OCI-LY7 (cell line): Measurements from ENCODE around the gene KSR1. TPM values are rescaled to one million over a fixed set of nuclear protein-coding genes. Genes with fewer than 3 reads are reported as not detected.

Source experiments
- BruUV-seq: library from RNA; stranded (reverse); fragments of 400-500 nt; replicated peaks from 2 replicates; lab custom pipeline; 2021; lab: Mats Ljungman, UMichigan
- CTCF ChIA-PET: fragments of 300-600 bp; sonication (Branson Sonifier 250); formaldehyde crosslinking; loops from one replicate; lab custom pipeline; 2022; ENCODE audit warnings: antibody characterized with exemption; ENCODE audit not compliant: unreplicated experiment; lab: Charles Lee
- POLR2A ChIA-PET: fragments of 300-600 bp; sonication (Branson Sonifier 250); formaldehyde crosslinking; loops from one replicate; lab custom pipeline; 2022; ENCODE audit warnings: antibody characterized with exemption; lab: Charles Lee
- DNase-seq: peaks from one replicate; pipeline ENCODE4 v3.0.0-alpha.2; 2015; ENCODE audit warnings: low spot score
- H2AFZ ChIP-seq: fragments of 200-600 bp; sonication (generic), shearing (Covaris generic); 2 replicates; pipeline ENCODE4 v1.6.1; 2014; ENCODE audit warnings: mild to moderate bottlenecking, antibody characterized with exemption, low read length, moderate library complexity
- H3K27ac ChIP-seq: fragments of 200-600 bp; sonication (generic); 2 replicates; pipeline ENCODE4 v1.5.1; 2014; ENCODE audit warnings: mixed run types, low read depth, mild to moderate bottlenecking, moderate library complexity, low read length, inconsistent platforms; ENCODE audit not compliant: poor library complexity, severe bottlenecking
- H3K36me3 ChIP-seq: fragments of 200-600 bp; sonication (generic); 2 replicates; pipeline ENCODE4 v1.6.1; 2014; ENCODE audit warnings: mild to moderate bottlenecking, antibody characterized with exemption, low read length, moderate library complexity, mixed read lengths; ENCODE audit not compliant: insufficient read depth
- H3K4me1 ChIP-seq: fragments of 200-600 bp; sonication (generic); 2 replicates; pipeline ENCODE4 v1.5.1; 2014; ENCODE audit warnings: mild to moderate bottlenecking, low read length; ENCODE audit not compliant: insufficient read depth, poor library complexity, severe bottlenecking
- H3K4me2 ChIP-seq: fragments of 200-600 bp; sonication (generic); 2 replicates; pipeline ENCODE4 v1.6.1; 2014; ENCODE audit warnings: mild to moderate bottlenecking, low read length
- H3K4me3 ChIP-seq: fragments of 200-600 bp; sonication (generic); 2 replicates; pipeline ENCODE4 v1.5.1; 2014; ENCODE audit warnings: mild to moderate bottlenecking, low read depth, low read length; ENCODE audit not compliant: poor library complexity, severe bottlenecking
- H3K79me2 ChIP-seq: fragments of 200-600 bp; sonication (generic); 2 replicates; pipeline ENCODE4 v1.6.1; 2016; ENCODE audit warnings: low read depth, mild to moderate bottlenecking, low read length, moderate library complexity, mixed read lengths; ENCODE audit not compliant: insufficient read depth
- H3K9me2 ChIP-seq: fragments of 200-600 bp; sonication (generic); 2 replicates; pipeline ENCODE4 v1.6.1; 2016; ENCODE audit warnings: mild to moderate bottlenecking, low read length, mixed read lengths; ENCODE audit not compliant: insufficient read depth
- H3K9me3 ChIP-seq: fragments of 200-600 bp; sonication (generic); 2 replicates; pipeline ENCODE4 v1.6.1; 2014; ENCODE audit warnings: mild to moderate bottlenecking, mixed run types, low read length, mixed read lengths
- H4K20me1 ChIP-seq: fragments of 200-600 bp; sonication (generic); 2 replicates; pipeline ENCODE4 v1.6.1; 2014; ENCODE audit warnings: mild to moderate bottlenecking, antibody characterized with exemption, low read length, moderate library complexity, mixed read lengths; ENCODE audit not compliant: insufficient read depth
- EZH2phosphoT487 ChIP-seq: fragments of 200-600 bp; sonication (generic); IDR thresholded peaks from 2 replicates; pipeline ENCODE4 v1.6.1; 2018; ENCODE audit warnings: low read depth, borderline replicate concordance, mild to moderate bottlenecking, mixed run types, antibody characterized with exemption, low read length, moderate library complexity, mixed read lengths
- intact Hi-C: fragments of 100-400 bp; cut with micrococcal nuclease; formaldehyde crosslinking; loops from one replicate; pipeline ENCODE4 v1.10.0; 2022; ENCODE audit not compliant: unreplicated experiment
- total RNA-seq, 2 experiments: library from RNA; depleted of rRNA in 1 of 2; stranded (reverse); fragments of >200 nt in 1 of 2; shearing (Covaris generic) in 1 of 2; gene quantifications; 2 replicates each; pipeline ENCODE4 v1.2.3, GENCODE V29; 2014 to 2022
- TF ChIP-seq, protein P1 (sequence below): fragments of 200-600 bp; sonication (generic); conservative IDR thresholded peaks from 2 replicates; pipeline ENCODE4 v1.5.1; 2014; ENCODE audit warnings: mild to moderate bottlenecking, antibody characterized with exemption, low read length, moderate library complexity, mixed read lengths

The KSR1 gene
- total RNA-seq, 2 experiments from 2014 or later, result 2.2 to 4.1 TPM

DNA sequence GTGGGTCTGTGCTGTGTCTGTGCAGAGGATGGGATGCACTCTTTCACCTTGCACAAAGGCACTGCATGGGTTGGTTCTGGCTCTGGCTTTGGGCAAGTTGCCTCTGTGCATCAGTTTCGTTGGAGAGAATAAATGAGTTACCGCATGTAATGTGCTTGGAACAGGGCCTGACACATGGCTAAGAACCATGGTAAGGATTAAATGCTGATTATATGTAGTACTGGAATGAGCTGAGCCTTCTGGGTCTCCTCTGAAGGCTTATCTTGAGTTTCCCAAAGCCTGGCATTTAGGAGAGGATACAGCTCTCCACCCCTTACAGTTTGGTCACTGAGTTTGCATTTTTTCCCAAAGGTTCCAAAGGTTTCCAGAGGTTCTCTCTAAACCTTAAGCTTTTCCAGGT is 69.1 kb downstream of the KSR1 start:
- Histone ChIP-seq H3K4me2 (no peak overlapping the region), H3K9me2 (no peaks in the 10 kb centered on the region), H3K4me3 (no peak overlapping the region), H2AFZ (no peak overlapping the region), H3K27ac (no peak overlapping the region), H3K4me1 (no peaks in the 10 kb centered on the region), H3K9me3 (no peaks in the 10 kb centered on the region), H3K36me3 (no peaks in the 10 kb centered on the region), H4K20me1 (no peaks in the 10 kb centered on the region), H3K79me2 (no peaks in the 10 kb centered on the region)
- ChIA-PET CTCF (no interaction called here), POLR2A (no interaction called here)
- TF ChIP-seq EZH2phosphoT487, result no peak
- TF ChIP-seq, protein P1, sequence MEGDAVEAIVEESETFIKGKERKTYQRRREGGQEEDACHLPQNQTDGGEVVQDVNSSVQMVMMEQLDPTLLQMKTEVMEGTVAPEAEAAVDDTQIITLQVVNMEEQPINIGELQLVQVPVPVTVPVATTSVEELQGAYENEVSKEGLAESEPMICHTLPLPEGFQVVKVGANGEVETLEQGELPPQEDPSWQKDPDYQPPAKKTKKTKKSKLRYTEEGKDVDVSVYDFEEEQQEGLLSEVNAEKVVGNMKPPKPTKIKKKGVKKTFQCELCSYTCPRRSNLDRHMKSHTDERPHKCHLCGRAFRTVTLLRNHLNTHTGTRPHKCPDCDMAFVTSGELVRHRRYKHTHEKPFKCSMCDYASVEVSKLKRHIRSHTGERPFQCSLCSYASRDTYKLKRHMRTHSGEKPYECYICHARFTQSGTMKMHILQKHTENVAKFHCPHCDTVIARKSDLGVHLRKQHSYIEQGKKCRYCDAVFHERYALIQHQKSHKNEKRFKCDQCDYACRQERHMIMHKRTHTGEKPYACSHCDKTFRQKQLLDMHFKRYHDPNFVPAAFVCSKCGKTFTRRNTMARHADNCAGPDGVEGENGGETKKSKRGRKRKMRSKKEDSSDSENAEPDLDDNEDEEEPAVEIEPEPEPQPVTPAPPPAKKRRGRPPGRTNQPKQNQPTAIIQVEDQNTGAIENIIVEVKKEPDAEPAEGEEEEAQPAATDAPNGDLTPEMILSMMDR, result no peak
- intact Hi-C loops, result no loop called here
- no TSS peak for BruUV-seq
- DNase-seq, result no peak

DNA sequence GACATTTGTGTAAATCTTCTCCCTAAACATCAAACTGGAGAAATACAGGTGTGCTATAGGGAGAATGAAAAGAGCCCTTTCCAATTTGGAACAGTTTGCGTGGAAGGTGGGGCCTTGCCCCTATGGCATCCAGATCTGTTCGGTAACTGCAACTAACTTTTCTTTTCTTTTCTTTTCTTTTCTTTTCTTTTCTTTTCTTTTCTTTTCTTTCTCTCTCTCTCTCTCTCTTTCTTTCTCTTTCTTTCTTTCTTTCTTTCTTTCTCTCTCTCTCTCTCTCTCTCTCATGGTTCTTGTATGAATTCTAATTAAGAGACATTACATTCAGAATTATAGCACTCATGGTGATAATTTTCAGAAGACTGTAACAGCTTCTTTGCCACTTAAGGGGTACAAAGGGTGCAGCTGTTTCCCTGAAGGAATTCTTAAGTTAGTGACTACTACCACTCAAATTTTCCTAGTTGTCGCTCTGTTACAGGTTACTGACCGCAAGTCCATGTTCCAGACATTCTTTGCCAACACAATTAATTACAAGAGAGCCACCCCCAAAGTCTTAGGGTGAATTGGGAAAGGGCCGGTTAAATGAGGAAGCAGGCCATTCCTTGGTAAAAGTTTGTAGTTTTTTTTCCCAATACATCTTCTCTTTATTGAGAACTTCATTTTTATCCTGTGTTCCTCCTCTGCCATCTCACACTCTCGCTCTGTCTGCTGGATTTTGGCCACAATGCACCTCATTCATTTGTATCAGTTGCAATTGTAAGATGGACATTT is 69.8 kb downstream of the KSR1 start:
- Histone ChIP-seq H3K9me3 (no peaks in the 10 kb centered on the region), H4K20me1 (no peaks in the 10 kb centered on the region), H2AFZ (no peak overlapping the region), H3K27ac (no peak overlapping the region), H3K79me2 (no peaks in the 10 kb centered on the region), H3K36me3 (no peaks in the 10 kb centered on the region), H3K4me2 (no peak overlapping the region), H3K4me3 (no peak overlapping the region), H3K4me1 (no peaks in the 10 kb centered on the region), H3K9me2 (no peaks in the 10 kb centered on the region)
- POLR2A ChIA-PET, result no interaction called here
- DNase-seq, result no peak
- CTCF ChIA-PET, result no interaction called here
- no TSS peak for BruUV-seq
- TF ChIP-seq EZH2phosphoT487, result no peak
- TF ChIP-seq, protein P1, result no peak
- intact Hi-C loops, result no loop called here

DNA sequence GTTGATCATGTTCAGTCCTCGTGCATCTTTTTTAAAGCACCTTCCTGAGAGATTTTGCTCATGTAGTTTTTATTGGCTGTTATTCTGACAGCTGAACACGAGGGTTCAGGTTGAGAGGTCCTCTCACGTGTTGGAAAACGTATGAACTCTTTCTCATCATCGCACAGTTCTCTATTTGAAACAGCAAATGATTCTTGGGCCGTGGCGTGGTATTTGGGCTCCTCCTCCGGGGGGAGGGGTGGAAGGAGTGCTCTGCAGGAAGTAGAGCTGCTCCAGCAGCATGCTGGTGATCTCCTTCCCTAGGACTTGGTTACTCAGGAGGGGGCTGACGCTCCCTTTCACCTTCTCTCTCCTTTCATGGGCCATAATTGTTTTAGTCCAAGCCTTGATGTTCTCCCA is 70.4 kb downstream of the KSR1 start:
- H3K4me1 ChIP-seq, result no peaks in the 10 kb centered on the region
- no peak overlapping the region for H3K27ac ChIP-seq
- no peak overlapping the region for H3K4me3 ChIP-seq
- H3K9me3 ChIP-seq, result no peaks in the 10 kb centered on the region
- H2AFZ ChIP-seq, result no peak overlapping the region
- ChIA-PET POLR2A (no interaction called here), CTCF (no interaction called here)
- no peaks in the 10 kb centered on the region for H3K79me2 ChIP-seq
- no peaks in the 10 kb centered on the region for H3K36me3 ChIP-seq
- TF ChIP-seq EZH2phosphoT487, result no peak
- TF ChIP-seq, protein P1, result no peak
- no peak for DNase-seq
- no peak overlapping the region for H3K4me2 ChIP-seq
- BruUV-seq, result no TSS peak
- H4K20me1 ChIP-seq, result no peaks in the 10 kb centered on the region
- no peaks in the 10 kb centered on the region for H3K9me2 ChIP-seq
- intact Hi-C loops, result no loop called here
